AG10803 (cell line): Measurements from ENCODE around the gene PCDHB7.
"Not testable (repeated sequence)": the region's sequence is repeated elsewhere in the genome, so short reads cannot be mapped to it uniquely, and the experiment has no call there.

ENCODE experiments used
- DNase-seq: peaks from one replicate; pipeline ENCODE4 v3.0.0; 2010; ENCODE audit warnings: low read depth
- H3K4me3 ChIP-seq: 2 replicates; pipeline ENCODE4 v1.5.1; 2011; ENCODE audit warnings: mild to moderate bottlenecking, low read length, control low read depth
- CTCF ChIP-seq: conservative IDR thresholded peaks from 2 replicates; pipeline ENCODE4 v1.5.1; 2011; ENCODE audit warnings: mild to moderate bottlenecking, low read length, control low read depth, inconsistent platforms

Gene PCDHB7

GRCh38 chr5:141150224-141150992 is 22.0 kb upstream of the PCDHB7 start:
- no peak for TF ChIP-seq CTCF
- DNase-seq = no peak
- peak overlapping the region; percentile 35 for H3K4me3 ChIP-seq

- H3K4me3 ChIP-seq = no peak overlapping the region
- no peak for DNase-seq
- TF ChIP-seq CTCF = no peak
Measured at GRCh38 chr5:141150993-141151325, 21.5 kb upstream of the PCDHB7 start.

- not testable (repeated sequence) for DNase-seq, H3K4me3 ChIP-seq
Measured at GRCh38 chr5:141151632-141152031, 20.8 kb upstream of the PCDHB7 start.

- not testable (repeated sequence) for H3K4me3 ChIP-seq, DNase-seq
Measured at GRCh38 chr5:141152096-141152495, 20.3 kb upstream of the PCDHB7 start.

- no peak for TF ChIP-seq CTCF
- DNase-seq = no peak
- no peak overlapping the region for H3K4me3 ChIP-seq
Measured at GRCh38 chr5:141155540-141156374, 16.7 kb upstream of the PCDHB7 start.

GRCh38 chr5:141157356-141157755 is 15.1 kb upstream of the PCDHB7 start:
- H3K4me3 ChIP-seq, DNase-seq: not testable (repeated sequence)

- not testable (repeated sequence) for H3K4me3 ChIP-seq, DNase-seq
Measured at GRCh38 chr5:141157901-141158300, 14.5 kb upstream of the PCDHB7 start.

GRCh38 chr5:141174291-141175104 is 2.1 kb downstream of the PCDHB7 start:
- not testable (repeated sequence) for DNase-seq, H3K4me3 ChIP-seq

- TF ChIP-seq CTCF = no peak
- H3K4me3 ChIP-seq = no peak overlapping the region
- DNase-seq = no peak
Measured at GRCh38 chr5:141175933-141176332, 3.5 kb downstream of the PCDHB7 start.
